GM12878 (cell line): ENCODE data around the gene NOS2. TPM values are rescaled to one million over a fixed set of nuclear protein-coding genes. Genes with fewer than 3 reads are reported as not detected.
A peak's percentile ranks its signal among the peaks of the same experiment; 100 is the strongest.

Experiments
- CBX3 ChIP-seq: fragments of 200-600 bp; sonication (generic); IDR thresholded peaks from 2 replicates; pipeline ENCODE4 v1.6.1; 2016; ENCODE audit warnings: low read depth, borderline replicate concordance
- ESRRA ChIP-seq: IDR thresholded peaks from 2 replicates; pipeline ENCODE4 v1.6.1; 2012; ENCODE audit warnings: mild to moderate bottlenecking, low read length, improper control_type of control experiment
- FOXM1 ChIP-seq: IDR thresholded peaks from 2 replicates; pipeline ENCODE4 v1.6.1; 2012; ENCODE audit warnings: low read depth, mild to moderate bottlenecking, inconsistent platforms, low read length, moderate library complexity
- GABPA ChIP-seq: IDR thresholded peaks from 2 replicates; pipeline ENCODE4 v1.6.1; 2014; ENCODE audit warnings: antibody characterized with exemption, low read depth, mild to moderate bottlenecking, inconsistent platforms
- HDAC6 ChIP-seq: fragments of 200-600 bp; sonication (generic); IDR thresholded peaks from one replicate; pipeline ENCODE4 v1.8.0; 2017; ENCODE audit warnings: antibody characterized with exemption; ENCODE audit not compliant: unreplicated experiment
- HDGF ChIP-seq: fragments of 450-650 bp; IDR thresholded peaks from 2 replicates; pipeline ENCODE4 v1.6.1; 2016; ENCODE audit warnings: antibody characterized with exemption
- LARP7 ChIP-seq: fragments of 450-650 bp; IDR thresholded peaks from 2 replicates; pipeline ENCODE4 v1.6.1; 2017; ENCODE audit warnings: mild to moderate bottlenecking
- NFIC ChIP-seq: IDR thresholded peaks from 2 replicates; pipeline ENCODE4 v1.6.1; 2012; ENCODE audit warnings: low read depth, mild to moderate bottlenecking, inconsistent platforms, low read length, moderate library complexity
- RAD21 ChIP-seq: IDR thresholded peaks from 2 replicates; pipeline ENCODE4 v1.6.1; 2011; ENCODE audit warnings: mild to moderate bottlenecking, low read depth, low read length, moderate library complexity; ENCODE audit not compliant: insufficient read depth
- RCOR1 ChIP-seq: conservative IDR thresholded peaks from 2 replicates; pipeline ENCODE4 v1.6.1; 2012; ENCODE audit warnings: low read depth, low read length, improper control_type of control experiment
- RELB ChIP-seq: fragments of 450-650 bp; IDR thresholded peaks from 2 replicates; pipeline ENCODE4 v1.6.1; 2017; ENCODE audit warnings: low read depth, mild to moderate bottlenecking, moderate library complexity
- SPI1 ChIP-seq: IDR thresholded peaks from 2 replicates; pipeline ENCODE4 v1.6.1; 2011; ENCODE audit warnings: low read depth, mild to moderate bottlenecking, low read length, moderate library complexity, borderline replicate concordance; ENCODE audit not compliant: insufficient read depth
- SRF ChIP-seq, 2 experiments: IDR thresholded peaks; 2 replicates each; pipeline ENCODE4 v1.6.1; 2011; ENCODE audit warnings: low read depth in 2 of 2, low read length in 2 of 2, mild to moderate bottlenecking in 1 of 2, moderate library complexity in 1 of 2
- YY1 ChIP-seq: IDR thresholded peaks from 2 replicates; pipeline ENCODE4 v1.6.1; 2011; ENCODE audit warnings: low read depth, mild to moderate bottlenecking, low read length
- ZNF24 ChIP-seq: fragments of 450-650 bp; IDR thresholded peaks from 2 replicates; pipeline ENCODE4 v1.6.1; 2017; ENCODE audit warnings: antibody characterized with exemption, mild to moderate bottlenecking
- ZNF592 ChIP-seq: fragments of 450-650 bp; IDR thresholded peaks from 2 replicates; pipeline ENCODE4 v1.6.1; 2017; ENCODE audit warnings: mild to moderate bottlenecking, moderate library complexity
- polyA plus RNA-seq, 11 experiments: library from polyadenylated mRNA; depleted of rRNA in 4 of 11; unstranded in 6 of 11; stranded (reverse) in 5 of 11; fragments of >200 nt; fragmentation: Nextera tagmentation in 4 of 11; fragmentation: Illumina TruSeq in 1 of 11; extraction: Ambion mirVana in 4 of 11; extraction: Trizol in 1 of 11; gene quantifications; 1 replicate in 1 of 11; 2 replicates in 10 of 11; pipeline versions ENCODE4 v1.2.1 to v1.2.3, GENCODE V29; 2011 to 2016; ENCODE audit warnings: inconsistent platforms in 2 of 11, missing spikeins in 2 of 11, low read depth in 1 of 11
- total RNA-seq, 4 experiments: library from RNA; depleted of rRNA in 3 of 4; stranded (reverse); fragments of >200 nt in 3 of 4; fragmentation: Illumina TruSeq in 1 of 4; extraction: Trizol in 1 of 4; gene quantifications; 2 replicates each; pipeline versions ENCODE4 v1.2.1 to v1.2.3, GENCODE V29; 2013 to 2021
- TF ChIP-seq, protein P1 (sequence below): fragments of 450-650 bp; conservative IDR thresholded peaks from 2 replicates; pipeline ENCODE4 v1.6.1; 2017; ENCODE audit warnings: mild to moderate bottlenecking, moderate library complexity
- TF ChIP-seq, protein P2 (sequence below): IDR thresholded peaks from 2 replicates; pipeline ENCODE4 v1.6.1; 2011; ENCODE audit warnings: low read depth, low read length, improper control_type of control experiment, borderline replicate concordance

The NOS2 gene
- total and polyA plus RNA-seq, 10 of the 15 experiments (the other 5 are each of a cell fraction or from before 2014, with no cell fraction given) = 0.01 to 0.05 (median 0.01) TPM; not detected in 7

GRCh38 chr17:27760069-27760885, 40.1 kb downstream of the NOS2 start (continued):
- no peak for TF ChIP-seq ZNF592
- TF ChIP-seq FOXM1 = no peak
- TF ChIP-seq RAD21 = peak; percentile 62
- TF ChIP-seq YY1 = 0 out of 2 replicates have a peak, but pooled peaks have one; percentile 12
- TF ChIP-seq NFIC = no peak
- no peak for TF ChIP-seq ESRRA
- no peak for TF ChIP-seq GABPA
- TF ChIP-seq, protein P1, sequence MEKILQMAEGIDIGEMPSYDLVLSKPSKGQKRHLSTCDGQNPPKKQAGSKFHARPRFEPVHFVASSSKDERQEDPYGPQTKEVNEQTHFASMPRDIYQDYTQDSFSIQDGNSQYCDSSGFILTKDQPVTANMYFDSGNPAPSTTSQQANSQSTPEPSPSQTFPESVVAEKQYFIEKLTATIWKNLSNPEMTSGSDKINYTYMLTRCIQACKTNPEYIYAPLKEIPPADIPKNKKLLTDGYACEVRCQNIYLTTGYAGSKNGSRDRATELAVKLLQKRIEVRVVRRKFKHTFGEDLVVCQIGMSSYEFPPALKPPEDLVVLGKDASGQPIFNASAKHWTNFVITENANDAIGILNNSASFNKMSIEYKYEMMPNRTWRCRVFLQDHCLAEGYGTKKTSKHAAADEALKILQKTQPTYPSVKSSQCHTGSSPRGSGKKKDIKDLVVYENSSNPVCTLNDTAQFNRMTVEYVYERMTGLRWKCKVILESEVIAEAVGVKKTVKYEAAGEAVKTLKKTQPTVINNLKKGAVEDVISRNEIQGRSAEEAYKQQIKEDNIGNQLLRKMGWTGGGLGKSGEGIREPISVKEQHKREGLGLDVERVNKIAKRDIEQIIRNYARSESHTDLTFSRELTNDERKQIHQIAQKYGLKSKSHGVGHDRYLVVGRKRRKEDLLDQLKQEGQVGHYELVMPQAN = no peak
- TF ChIP-seq ZNF24 = no peak
- TF ChIP-seq RELB = 0 out of 2 replicates have a peak, but pooled peaks have one; percentile 38
- TF ChIP-seq CBX3 = no peak
- TF ChIP-seq HDAC6 = no peak
- no peak for TF ChIP-seq SRF (IDR thresholded peaks at IDR 0.05; ENCODE audit: low read depth in 2 of 2, low read length in 2 of 2)
- TF ChIP-seq RCOR1 = no peak
- TF ChIP-seq HDGF = no peak
- no peak for TF ChIP-seq SPI1
- TF ChIP-seq, protein P2, sequence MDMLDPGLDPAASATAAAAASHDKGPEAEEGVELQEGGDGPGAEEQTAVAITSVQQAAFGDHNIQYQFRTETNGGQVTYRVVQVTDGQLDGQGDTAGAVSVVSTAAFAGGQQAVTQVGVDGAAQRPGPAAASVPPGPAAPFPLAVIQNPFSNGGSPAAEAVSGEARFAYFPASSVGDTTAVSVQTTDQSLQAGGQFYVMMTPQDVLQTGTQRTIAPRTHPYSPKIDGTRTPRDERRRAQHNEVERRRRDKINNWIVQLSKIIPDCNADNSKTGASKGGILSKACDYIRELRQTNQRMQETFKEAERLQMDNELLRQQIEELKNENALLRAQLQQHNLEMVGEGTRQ = no peak
- TF ChIP-seq LARP7 = no peak
- TF ChIP-seq, all 136 proteins: peak for 6
